Measurements from ENCODE around the gene BTLA.
"Not testable (repeated sequence)": the region's sequence is repeated elsewhere in the genome, so short reads cannot be mapped to it uniquely, and the experiment has no call there.

BTLA gene

GRCh38 chr3:112508261-112508660 is 9.0 kb upstream of the BTLA start:
- FAIRE-seq (no peak), DNase-seq (ENCODE audit: insufficient read length) (no peak)
- TF ChIP-seq POLR2AphosphoS5 (IDR thresholded peaks at IDR 0.05; ENCODE audit: low read depth, low read length) (no peak), TAF1 (IDR thresholded peaks at IDR 0.05; ENCODE audit: borderline replicate concordance, low read depth, low read length) (no peak), POLR2A (IDR thresholded peaks at IDR 0.05; ENCODE audit: low read depth, low read length) (no peak)

DNA sequence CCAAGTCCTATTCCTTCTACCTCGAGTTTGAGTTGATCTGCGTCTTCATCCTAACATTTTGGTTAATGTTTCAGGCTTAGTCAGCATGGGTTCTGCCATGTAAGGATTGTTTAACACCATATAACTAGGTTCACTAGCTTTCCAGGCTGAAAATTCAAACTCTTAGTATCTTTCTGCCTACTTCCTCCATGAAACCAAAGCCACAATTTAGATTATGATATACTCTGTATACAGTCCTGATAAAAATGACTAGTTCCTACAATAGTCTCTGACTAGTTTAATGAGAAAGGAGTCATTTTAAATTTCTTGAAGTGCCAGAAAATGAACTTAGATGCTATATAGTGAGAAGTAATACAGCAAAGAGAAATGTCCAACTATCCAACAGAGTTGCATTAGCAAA is 6.6 kb upstream of the BTLA start:
- FAIRE-seq: no peak
- DNase-seq (ENCODE audit: insufficient read length): no peak
- TF ChIP-seq TAF1 (IDR thresholded peaks at IDR 0.05; ENCODE audit: borderline replicate concordance, low read depth, low read length): no peak
- TF ChIP-seq POLR2A (IDR thresholded peaks at IDR 0.05; ENCODE audit: low read depth, low read length): no peak

DNA sequence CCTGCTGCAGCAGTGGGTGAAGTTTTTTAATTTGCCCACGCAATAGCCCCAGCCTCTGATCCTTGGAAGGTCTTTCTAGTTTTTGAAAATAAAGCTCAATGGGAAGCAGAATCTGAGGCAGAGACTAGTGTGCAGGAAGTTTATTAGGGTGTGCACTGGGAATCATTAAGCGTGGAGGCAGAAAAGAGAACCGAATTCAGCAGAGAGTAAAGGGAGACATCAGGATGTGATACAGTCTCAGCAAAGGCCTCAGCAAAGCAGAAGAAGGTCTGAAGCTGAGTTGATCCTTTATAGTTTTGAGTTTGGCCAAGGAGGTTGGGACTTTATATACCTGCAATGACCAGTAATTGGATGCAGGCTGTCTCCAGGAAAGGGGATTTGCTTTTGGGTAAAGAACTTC is 4.9 kb upstream of the BTLA start:
- FAIRE-seq (peak; percentile 92), DNase-seq (ENCODE audit: insufficient read length) (no peak)
- TF ChIP-seq POLR2AphosphoS5 (IDR thresholded peaks at IDR 0.05; ENCODE audit: low read depth, low read length) (no peak), TAF1 (IDR thresholded peaks at IDR 0.05; ENCODE audit: borderline replicate concordance, low read depth, low read length) (no peak), POLR2A (IDR thresholded peaks at IDR 0.05; ENCODE audit: low read depth, low read length) (no peak)

DNA sequence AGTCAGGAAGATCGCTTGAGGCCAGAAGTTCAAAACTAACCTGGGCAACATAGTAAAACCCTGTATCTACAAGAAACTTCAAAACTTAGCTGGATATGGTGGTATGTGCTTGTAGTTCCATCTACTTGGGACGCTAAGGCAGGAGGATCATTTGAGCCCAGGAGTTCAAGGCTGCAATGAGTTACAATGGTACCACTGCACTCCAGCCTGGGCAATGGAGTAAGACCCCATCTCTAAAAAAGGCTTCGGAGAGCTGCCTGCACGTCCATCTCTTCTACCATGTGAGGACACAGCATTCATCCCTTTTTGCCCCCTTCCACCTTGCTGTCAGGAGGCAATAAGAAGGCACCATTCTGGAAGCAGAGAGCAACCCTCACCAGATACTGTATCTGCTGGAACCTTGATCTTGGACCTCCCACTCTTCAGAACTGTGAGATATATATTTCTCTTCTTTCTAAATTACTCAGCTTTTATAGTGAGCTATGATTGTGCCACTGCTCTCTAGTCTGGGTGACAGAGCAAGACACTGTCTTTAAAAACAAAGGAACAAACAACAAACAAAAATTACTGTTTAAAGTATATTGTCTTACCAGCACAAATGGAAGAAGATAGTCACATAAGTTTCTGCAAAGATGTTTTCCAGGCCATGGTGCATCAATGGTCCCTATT is 4.2 kb upstream of the BTLA start:
- no peak for FAIRE-seq
- TF ChIP-seq TAF1 (IDR thresholded peaks at IDR 0.05; ENCODE audit: borderline replicate concordance, low read depth, low read length): no peak
- TF ChIP-seq POLR2AphosphoS5 (IDR thresholded peaks at IDR 0.05; ENCODE audit: low read depth, low read length): no peak
- no peak for TF ChIP-seq POLR2A (IDR thresholded peaks at IDR 0.05; ENCODE audit: low read depth, low read length)
- DNase-seq (ENCODE audit: insufficient read length): no peak

DNA sequence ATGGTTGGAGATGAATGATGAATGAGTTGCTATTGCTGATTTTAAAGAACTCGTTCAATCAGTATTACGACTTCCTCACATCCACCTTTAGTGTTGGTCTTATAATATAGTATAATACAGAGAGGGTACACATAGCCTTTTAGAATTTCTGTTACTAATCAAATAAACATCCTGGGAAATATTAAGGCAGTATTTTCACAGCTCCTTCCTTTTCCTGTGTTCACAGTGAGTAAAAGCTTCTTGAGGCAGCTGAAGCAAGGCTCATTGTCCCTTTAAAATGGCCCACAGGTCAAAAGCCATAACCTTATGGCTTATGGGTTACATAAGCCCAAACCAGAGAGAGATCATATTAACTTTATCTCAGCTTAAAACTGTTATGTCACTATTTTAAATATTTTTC is 1.3 kb upstream of the BTLA start:
- DNase-seq (ENCODE audit: insufficient read length): no peak
- TF ChIP-seq POLR2A (IDR thresholded peaks at IDR 0.05; ENCODE audit: low read depth, low read length) (no peak), TAF1 (IDR thresholded peaks at IDR 0.05; ENCODE audit: borderline replicate concordance, low read depth, low read length) (no peak), POLR2AphosphoS5 (IDR thresholded peaks at IDR 0.05; ENCODE audit: low read depth, low read length) (no peak)
- FAIRE-seq: no peak

DNA sequence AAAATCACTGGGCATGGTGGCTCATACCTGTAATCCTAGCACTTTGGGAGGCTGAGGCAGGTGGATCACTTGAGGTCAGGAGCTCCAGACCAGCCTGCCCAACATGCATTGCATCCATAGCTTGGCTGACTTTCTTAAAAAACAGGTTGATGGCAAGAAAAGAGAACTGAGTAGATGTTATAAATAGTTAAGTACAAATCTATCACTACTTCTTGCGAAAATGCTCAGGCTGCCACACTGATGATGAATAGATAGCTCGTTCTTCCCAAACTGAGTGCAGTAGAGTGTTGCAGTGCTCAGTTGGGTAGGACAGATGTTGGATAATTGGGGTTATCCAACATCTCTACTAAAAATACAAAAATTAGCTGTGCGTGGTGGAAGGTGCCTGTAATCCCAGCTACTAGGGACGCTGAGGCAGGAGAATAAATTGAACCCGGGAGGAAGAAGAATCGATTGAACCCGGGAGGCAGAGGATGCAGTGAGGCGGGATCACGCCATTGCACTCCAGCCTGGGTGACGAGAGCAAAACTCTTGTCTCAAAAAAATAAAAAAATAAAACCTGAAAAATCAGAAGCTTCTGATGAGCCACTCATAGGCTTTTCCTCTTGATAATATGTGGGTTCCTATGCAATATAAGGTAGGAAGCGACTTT is 1.2 kb downstream of the BTLA start:
- DNase-seq (ENCODE audit: insufficient read length) (no peak), FAIRE-seq (peak; percentile 90)
- no peak; the same call in 1 of the 2 replicates for TF ChIP-seq POLR2AphosphoS5 (IDR thresholded peaks at IDR 0.05; ENCODE audit: low read depth, low read length)

DNA sequence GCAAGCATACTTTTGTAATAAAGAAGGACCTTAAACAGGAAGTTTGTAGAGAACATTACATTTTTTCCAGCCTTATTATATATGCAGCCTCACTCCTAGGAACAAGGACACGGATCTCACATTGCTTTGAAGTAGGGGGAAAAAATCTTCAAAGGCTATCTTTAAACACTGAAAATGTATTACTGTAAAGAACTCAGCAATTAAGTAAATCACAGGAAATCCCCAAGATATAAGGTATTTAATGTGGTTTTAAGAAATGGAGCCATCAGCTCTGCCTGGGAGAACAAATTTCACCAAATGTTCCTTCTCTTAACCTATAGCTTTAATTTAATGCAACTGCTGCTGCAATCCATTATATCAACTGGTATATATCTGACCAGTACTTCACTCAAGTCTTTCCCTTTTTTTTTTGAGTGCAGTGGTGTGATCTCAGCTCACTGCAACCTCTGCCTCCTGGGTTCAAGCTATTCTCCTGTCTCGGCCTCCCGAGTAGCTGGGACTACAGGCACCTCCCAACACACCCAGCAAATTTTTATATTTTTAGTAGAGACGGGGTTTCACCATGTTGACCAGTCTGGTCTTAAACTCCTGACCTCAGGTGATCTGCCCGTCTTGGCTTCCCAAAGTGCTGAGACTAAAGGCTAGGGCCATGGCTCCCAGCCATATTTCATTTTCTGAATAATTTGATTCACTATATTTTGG is 2.8 kb downstream of the BTLA start:
- TF ChIP-seq POLR2A (IDR thresholded peaks at IDR 0.05; ENCODE audit: low read depth, low read length) (no peak), TAF1 (IDR thresholded peaks at IDR 0.05; ENCODE audit: borderline replicate concordance, low read depth, low read length) (no peak), POLR2AphosphoS5 (IDR thresholded peaks at IDR 0.05; ENCODE audit: low read depth, low read length) (no peak)
- peak; percentile 46 for FAIRE-seq

DNA sequence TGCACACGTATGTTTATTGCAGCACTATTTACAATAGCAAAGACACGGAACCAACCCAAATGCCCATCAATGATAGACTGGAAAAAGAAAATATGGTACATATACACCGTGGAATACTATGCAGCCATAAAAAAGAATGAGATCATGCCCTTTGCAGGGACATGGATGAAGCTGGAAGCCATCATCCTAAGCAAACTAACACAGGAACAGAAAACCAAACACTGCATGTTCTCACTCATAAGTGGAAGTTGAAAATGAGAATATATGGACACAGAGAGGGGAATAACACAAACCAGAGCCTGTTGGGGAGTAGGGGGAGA is 4.9 kb downstream of the BTLA start:
- not testable (repeated sequence) for DNase-seq (ENCODE audit: insufficient read length); FAIRE-seq

More for the DNA sequence above, 2.8 kb downstream of the BTLA start:
- DNase-seq (ENCODE audit: insufficient read length): no peak

GRCh38 chr3:112492124-112492523 is 7.1 kb downstream of the BTLA start:
- DNase-seq (ENCODE audit: insufficient read length) (no peak), FAIRE-seq (no peak)
- TF ChIP-seq POLR2AphosphoS5 (IDR thresholded peaks at IDR 0.05; ENCODE audit: low read depth, low read length) (no peak), POLR2A (IDR thresholded peaks at IDR 0.05; ENCODE audit: low read depth, low read length) (no peak), TAF1 (IDR thresholded peaks at IDR 0.05; ENCODE audit: borderline replicate concordance, low read depth, low read length) (no peak)

- TF ChIP-seq POLR2AphosphoS5 (IDR thresholded peaks at IDR 0.05; ENCODE audit: low read depth, low read length) (no peak), POLR2A (IDR thresholded peaks at IDR 0.05; ENCODE audit: low read depth, low read length) (no peak), TAF1 (IDR thresholded peaks at IDR 0.05; ENCODE audit: borderline replicate concordance, low read depth, low read length) (no peak)
- peak; percentile 74 for FAIRE-seq
Observed at GRCh38 chr3:112491373-112491772, 7.9 kb downstream of the BTLA start.

GRCh38 chr3:112489674-112490479 is 9.4 kb downstream of the BTLA start:
- DNase-seq (ENCODE audit: insufficient read length) (no peak), FAIRE-seq (peak; percentile 93)

More at GRCh38 chr3:112491373-112491772, 7.9 kb downstream of the BTLA start:
- DNase-seq (ENCODE audit: insufficient read length): no peak

More at GRCh38 chr3:112489674-112490479, 9.4 kb downstream of the BTLA start:
- no peak; the same call in 1 of the 2 replicates for TF ChIP-seq POLR2A (IDR thresholded peaks at IDR 0.05; ENCODE audit: low read depth, low read length)
- peak; percentile 54; the same call in 1 of the 2 replicates for TF ChIP-seq POLR2AphosphoS5 (IDR thresholded peaks at IDR 0.05; ENCODE audit: low read depth, low read length)

Data from GM12892 (cell line).